Mammary epithelial cell (primary cell): ENCODE data around the gene NR2F2.

Experiments
- EZH2 ChIP-seq: IDR thresholded peaks from 2 replicates; pipeline ENCODE4 v1.6.1; 2012; ENCODE audit warnings: low read length, inconsistent platforms, borderline replicate concordance
- TF ChIP-seq, protein P1 (sequence below), 2 donors: IDR thresholded peaks in 1 of 2; conservative IDR thresholded peaks in 1 of 2; 2 replicates each; pipeline ENCODE4 v1.5.1; 2011 to 2012; ENCODE audit warnings: inconsistent platforms in 2 of 2, low read length in 2 of 2, mild to moderate bottlenecking in 2 of 2, control low read depth in 1 of 2, low read depth in 1 of 2; ENCODE audit not compliant: insufficient read depth in 1 of 2; ENCODE audit errors: extremely low read depth in 1 of 2

DNA sequence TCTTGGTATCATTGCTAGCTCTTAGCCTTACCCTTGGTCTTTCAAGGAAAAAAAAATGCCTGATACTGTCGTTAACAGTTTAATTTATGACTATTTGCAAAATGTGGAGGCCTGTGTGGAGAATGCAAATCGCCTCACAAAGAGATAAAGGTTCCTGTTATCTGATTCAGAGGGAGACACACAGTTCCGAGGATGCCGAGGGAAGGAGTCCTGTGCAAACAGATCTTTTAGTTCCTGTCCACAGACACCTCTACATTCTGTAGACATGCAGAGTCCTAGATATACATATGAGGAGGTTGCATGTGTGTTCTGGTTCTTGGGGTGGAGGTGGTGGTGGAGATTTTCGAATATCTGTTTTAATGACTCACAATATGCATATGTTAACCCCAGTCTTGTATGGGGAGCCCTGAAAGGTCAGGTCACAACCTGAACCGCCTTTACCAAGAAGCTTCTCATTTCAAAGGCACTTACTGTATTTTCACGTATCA is 5.7 kb downstream of the NR2F2 start:
- TF ChIP-seq, protein P1, sequence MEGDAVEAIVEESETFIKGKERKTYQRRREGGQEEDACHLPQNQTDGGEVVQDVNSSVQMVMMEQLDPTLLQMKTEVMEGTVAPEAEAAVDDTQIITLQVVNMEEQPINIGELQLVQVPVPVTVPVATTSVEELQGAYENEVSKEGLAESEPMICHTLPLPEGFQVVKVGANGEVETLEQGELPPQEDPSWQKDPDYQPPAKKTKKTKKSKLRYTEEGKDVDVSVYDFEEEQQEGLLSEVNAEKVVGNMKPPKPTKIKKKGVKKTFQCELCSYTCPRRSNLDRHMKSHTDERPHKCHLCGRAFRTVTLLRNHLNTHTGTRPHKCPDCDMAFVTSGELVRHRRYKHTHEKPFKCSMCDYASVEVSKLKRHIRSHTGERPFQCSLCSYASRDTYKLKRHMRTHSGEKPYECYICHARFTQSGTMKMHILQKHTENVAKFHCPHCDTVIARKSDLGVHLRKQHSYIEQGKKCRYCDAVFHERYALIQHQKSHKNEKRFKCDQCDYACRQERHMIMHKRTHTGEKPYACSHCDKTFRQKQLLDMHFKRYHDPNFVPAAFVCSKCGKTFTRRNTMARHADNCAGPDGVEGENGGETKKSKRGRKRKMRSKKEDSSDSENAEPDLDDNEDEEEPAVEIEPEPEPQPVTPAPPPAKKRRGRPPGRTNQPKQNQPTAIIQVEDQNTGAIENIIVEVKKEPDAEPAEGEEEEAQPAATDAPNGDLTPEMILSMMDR (conservative IDR thresholded peaks at IDR 0.05 in 1 of 2, IDR thresholded peaks at IDR 0.05 in 1 of 2; ENCODE audit: extremely low read depth in 1 of 2, insufficient read depth in 1 of 2, low read depth in 1 of 2, low read length in 2 of 2) = no peak
- TF ChIP-seq EZH2 = no peak
